ENCODE results near the gene LCE3D. TPM values are rescaled to one million over a fixed set of nuclear protein-coding genes. Genes with fewer than 3 reads are reported as not detected.
"Not testable (repeated sequence)": the region's sequence is repeated elsewhere in the genome, so short reads cannot be mapped to it uniquely, and the experiment has no call there.

LCE3D gene
- total RNA-seq, 4 donors from 2014 or later = not detected

DNA sequence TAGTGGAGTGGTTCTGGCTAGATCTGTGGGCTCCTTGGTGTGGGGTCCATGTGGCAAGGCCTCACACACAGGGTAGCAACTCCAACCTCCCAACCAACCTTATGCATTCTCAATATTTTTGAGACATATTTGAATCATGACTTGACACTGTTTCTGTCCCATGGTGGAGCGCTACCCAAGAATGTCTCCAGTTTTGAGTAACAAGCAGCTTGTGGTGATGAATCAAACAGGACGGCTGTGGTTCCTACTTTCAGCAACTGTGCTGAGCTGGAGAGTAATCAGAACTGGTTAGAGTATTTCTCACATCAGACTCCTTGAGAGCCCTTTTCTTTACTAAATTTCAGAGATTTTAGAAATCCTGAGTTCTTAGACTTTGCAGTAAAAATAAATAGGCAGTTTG is 3.1 kb downstream of the LCE3D start:
- WGBS, 2 donors = 71 to 90% methylated on average over 2 of the region's 2 CpGs

DNA sequence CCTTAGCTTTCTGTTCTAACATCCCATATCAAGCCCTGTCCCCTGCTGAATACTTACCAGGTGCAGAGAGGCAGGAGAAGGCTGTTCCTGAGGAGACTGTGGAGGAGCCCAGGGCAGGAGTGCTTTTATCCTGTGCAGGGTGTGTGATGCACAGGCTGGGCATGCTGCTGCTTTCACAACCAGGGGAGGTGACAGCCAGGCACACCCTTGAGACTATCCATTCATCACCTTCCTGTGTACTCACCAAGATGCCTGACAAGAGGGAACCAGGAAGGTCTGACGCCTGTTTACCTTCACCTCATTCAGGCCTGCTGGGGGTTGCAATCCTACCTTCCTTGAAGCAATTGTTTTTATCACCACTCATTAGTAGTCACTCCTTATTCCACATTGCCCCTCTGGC is 13.6 kb downstream of the LCE3D start, which contains the start of gene LCE3E:
Gene LCE3E, minus strand, starts transcription at position 100 of the 400 bp plus-strand sequence. CDS start 572 bp downstream, outside the sequence.
- intact Hi-C loops (cut with DNase I) = no loop called here
- no peak for DNase-seq
- no peaks in the 10 kb centered on the region for H3K9me3 ChIP-seq
- no peaks in the 10 kb centered on the region for H3K36me3 ChIP-seq
- TF ChIP-seq POLR2A (IDR thresholded peaks at IDR 0.05) = no peak
- TF ChIP-seq, protein P1, sequence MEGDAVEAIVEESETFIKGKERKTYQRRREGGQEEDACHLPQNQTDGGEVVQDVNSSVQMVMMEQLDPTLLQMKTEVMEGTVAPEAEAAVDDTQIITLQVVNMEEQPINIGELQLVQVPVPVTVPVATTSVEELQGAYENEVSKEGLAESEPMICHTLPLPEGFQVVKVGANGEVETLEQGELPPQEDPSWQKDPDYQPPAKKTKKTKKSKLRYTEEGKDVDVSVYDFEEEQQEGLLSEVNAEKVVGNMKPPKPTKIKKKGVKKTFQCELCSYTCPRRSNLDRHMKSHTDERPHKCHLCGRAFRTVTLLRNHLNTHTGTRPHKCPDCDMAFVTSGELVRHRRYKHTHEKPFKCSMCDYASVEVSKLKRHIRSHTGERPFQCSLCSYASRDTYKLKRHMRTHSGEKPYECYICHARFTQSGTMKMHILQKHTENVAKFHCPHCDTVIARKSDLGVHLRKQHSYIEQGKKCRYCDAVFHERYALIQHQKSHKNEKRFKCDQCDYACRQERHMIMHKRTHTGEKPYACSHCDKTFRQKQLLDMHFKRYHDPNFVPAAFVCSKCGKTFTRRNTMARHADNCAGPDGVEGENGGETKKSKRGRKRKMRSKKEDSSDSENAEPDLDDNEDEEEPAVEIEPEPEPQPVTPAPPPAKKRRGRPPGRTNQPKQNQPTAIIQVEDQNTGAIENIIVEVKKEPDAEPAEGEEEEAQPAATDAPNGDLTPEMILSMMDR (IDR thresholded peaks at IDR 0.05) = no peak
- H3K27me3 ChIP-seq = no peaks in the 10 kb centered on the region
- WGBS, 2 donors = 71 to 86% methylated on average over 1 of the region's 1 CpG
- no peak within 1 kb of the TSS for H3K4me3 ChIP-seq (replicated peaks in 1 of 3)
- H3K27ac ChIP-seq = no peak within 1 kb of the TSS
- no peaks in the 10 kb centered on the region for H3K4me1 ChIP-seq

More for the DNA sequence above, 3.1 kb downstream of the LCE3D start:
- Histone ChIP-seq H3K27me3 (no peaks in the 10 kb centered on the region), H3K4me3 (replicated peaks in 1 of 3) (no peak overlapping the region), H3K9me3 (no peaks in the 10 kb centered on the region), H3K36me3 (no peaks in the 10 kb centered on the region), H3K4me1 (no peaks in the 10 kb centered on the region), H3K27ac (no peak overlapping the region)
- intact Hi-C loops (cut with DNase I) = no loop called here
- no peak for TF ChIP-seq POLR2A (IDR thresholded peaks at IDR 0.05)
- TF ChIP-seq, protein P1 (IDR thresholded peaks at IDR 0.05) = no peak
- no peak for DNase-seq

DNA sequence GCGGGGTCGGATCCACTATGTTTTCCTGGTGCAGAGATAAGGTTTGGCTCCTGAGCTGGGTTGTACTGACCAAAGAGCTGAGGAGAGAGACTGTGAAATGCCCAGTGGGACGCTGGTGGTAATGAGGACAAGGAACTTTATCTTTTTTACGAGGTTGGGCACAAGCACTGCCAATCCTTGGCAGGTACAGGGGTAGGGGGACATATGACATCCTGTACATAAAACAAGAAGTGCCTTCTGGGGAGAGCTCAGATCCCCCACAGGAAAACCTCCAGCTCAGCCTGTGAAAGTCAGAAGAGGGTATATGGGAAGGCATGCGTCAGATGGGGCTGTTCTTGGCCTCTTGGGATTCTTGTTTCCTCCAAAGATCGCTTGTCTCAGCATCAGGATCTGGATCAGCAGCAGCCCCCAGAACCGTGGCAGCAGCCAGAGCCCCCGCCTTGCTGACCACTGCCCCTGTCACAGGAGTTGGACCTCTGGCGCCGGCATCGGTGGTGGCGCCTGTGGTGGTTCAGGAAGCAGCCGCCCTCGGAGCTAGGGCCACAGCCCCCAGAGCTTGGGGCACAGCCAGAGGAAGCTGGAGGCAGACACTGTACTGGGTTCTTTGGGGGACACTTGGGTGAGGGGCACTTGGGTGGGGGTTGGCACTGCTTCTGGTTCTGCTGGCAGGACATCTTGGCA is 14.6 kb downstream of the LCE3D start:
- WGBS, 2 donors = 77 to 82% methylated on average over 14 of the region's 14 CpGs

DNA sequence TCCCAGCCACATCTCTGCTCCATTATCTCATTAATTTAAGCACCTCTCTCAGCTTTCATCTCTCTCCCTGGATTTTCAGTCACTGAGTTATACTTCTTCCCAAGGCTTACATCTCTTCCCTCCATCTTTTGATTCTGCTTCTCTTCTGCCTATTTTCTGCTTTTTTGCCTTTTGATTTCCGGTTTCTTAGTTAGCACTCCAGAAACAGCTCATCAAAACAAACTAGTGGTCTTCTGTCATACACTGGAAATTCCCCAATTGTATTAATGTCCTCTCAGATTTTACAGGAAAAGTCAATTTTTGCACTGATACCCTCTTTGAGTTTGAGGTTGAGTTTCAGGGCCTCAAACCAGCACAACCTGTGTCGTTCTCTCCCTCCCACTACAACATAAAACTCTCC is 15.2 kb downstream of the LCE3D start:
- H3K4me3 ChIP-seq (replicated peaks in 1 of 3) = no peak overlapping the region
- TF ChIP-seq, protein P1 (IDR thresholded peaks at IDR 0.05) = no peak
- no peak for TF ChIP-seq POLR2A (IDR thresholded peaks at IDR 0.05)
- intact Hi-C loops (cut with DNase I) = no loop called here
- H3K9me3 ChIP-seq = no peaks in the 10 kb centered on the region
- WGBS, 2 donors = 70 to 79% methylated on average over 2 of the region's 2 CpGs
- no peaks in the 10 kb centered on the region for H3K4me1 ChIP-seq
- no peaks in the 10 kb centered on the region for H3K36me3 ChIP-seq
- no peaks in the 10 kb centered on the region for H3K27me3 ChIP-seq
- no peak overlapping the region for H3K27ac ChIP-seq
- DNase-seq = no peak

More for the DNA sequence above, 14.6 kb downstream of the LCE3D start:
- Histone ChIP-seq H3K4me1 (no peaks in the 10 kb centered on the region), H3K27me3 (no peaks in the 10 kb centered on the region), H3K27ac (no peak overlapping the region), H3K9me3 (no peaks in the 10 kb centered on the region), H3K4me3 (replicated peaks in 1 of 3) (no peak overlapping the region), H3K36me3 (no peaks in the 10 kb centered on the region)
- TF ChIP-seq, protein P1 (IDR thresholded peaks at IDR 0.05) = no peak
- no peak for TF ChIP-seq POLR2A (IDR thresholded peaks at IDR 0.05)
- DNase-seq = no peak
- intact Hi-C loops (cut with DNase I) = no loop called here

DNA sequence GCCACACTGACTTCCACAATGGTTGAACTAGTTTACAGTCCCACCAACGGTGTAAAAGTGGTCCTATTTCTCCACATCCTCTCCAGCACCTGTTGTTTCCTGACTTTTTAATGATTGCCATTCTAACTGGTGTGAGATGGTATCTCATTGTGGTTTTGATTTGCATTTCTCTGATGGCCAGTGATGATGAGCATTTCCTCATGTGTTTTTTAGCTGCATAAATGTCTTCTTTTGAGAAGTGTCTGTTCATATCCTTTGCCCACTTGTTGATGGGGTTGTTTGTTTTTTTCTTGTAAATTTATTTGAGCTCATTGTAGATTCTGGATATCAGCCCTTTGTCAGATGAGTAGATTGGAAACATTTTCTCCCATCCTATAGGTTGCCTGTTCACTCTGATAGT is 32.0 kb downstream of the LCE3D start:
- DNase-seq; H3K4me1 ChIP-seq; H3K27me3 ChIP-seq; H3K27ac ChIP-seq; H3K36me3 ChIP-seq; H3K9me3 ChIP-seq; H3K4me3 ChIP-seq (replicated peaks in 1 of 3); intact Hi-C loops (cut with DNase I): not testable (repeated sequence)
- WGBS, 2 donors = 80% methylated on average over 1 of the region's 1 CpG; no CpG with 5 or more reads in 1 of the 2 donors

Data from thyroid gland (tissue), 4 donors.